Hepatocyte (in vitro differentiated cells): ENCODE measurements around the gene MRPS9. TPM values are rescaled to one million over a fixed set of nuclear protein-coding genes. Genes with fewer than 3 reads are reported as not detected.

Experiments
- DNase-seq: peaks from one replicate; pipeline ENCODE4 v3.0.0-alpha.2; 2016; ENCODE audit warnings: low spot score
- H2AFZ ChIP-seq: fragments of 200-600 bp; sonication (generic); 2 replicates; pipeline ENCODE4 v1.6.0; 2016; ENCODE audit warnings: antibody characterized with exemption, mild to moderate bottlenecking
- H3K27ac ChIP-seq: fragments of 200-600 bp; sonication (generic); 2 replicates; pipeline ENCODE4 v1.5.1; 2016; ENCODE audit warnings: mild to moderate bottlenecking
- H3K27me3 ChIP-seq: fragments of 200-600 bp; sonication (generic); 2 replicates; pipeline ENCODE4 v1.6.1; 2016
- H3K36me3 ChIP-seq: fragments of 200-600 bp; sonication (generic); replicated peaks from 2 replicates; pipeline ENCODE4 v1.5.1; 2016; ENCODE audit warnings: low read depth; ENCODE audit not compliant: insufficient read depth
- H3K4me1 ChIP-seq: fragments of 200-600 bp; sonication (generic); 2 replicates; pipeline ENCODE4 v1.5.1; 2016; ENCODE audit warnings: mild to moderate bottlenecking, moderate library complexity; ENCODE audit not compliant: insufficient read depth
- H3K4me2 ChIP-seq: fragments of 200-600 bp; sonication (generic); 2 replicates; pipeline ENCODE4 v1.6.0; 2016
- H3K4me3 ChIP-seq: fragments of 200-600 bp; sonication (generic); 2 replicates; pipeline ENCODE4 v1.5.1; 2016; ENCODE audit warnings: mild to moderate bottlenecking
- H3K79me2 ChIP-seq: fragments of 200-600 bp; sonication (generic); 2 replicates; pipeline ENCODE4 v1.6.0; 2017; ENCODE audit warnings: mild to moderate bottlenecking
- H3K9me2 ChIP-seq: fragments of 200-600 bp; sonication (generic); replicated peaks from 2 replicates; pipeline ENCODE4 v1.6.0; 2017; ENCODE audit warnings: mild to moderate bottlenecking; ENCODE audit not compliant: insufficient read depth
- H3K9me3 ChIP-seq: fragments of 200-600 bp; sonication (generic); 2 replicates; pipeline ENCODE4 v1.5.1; 2016; ENCODE audit warnings: low read depth, mild to moderate bottlenecking
- H4K20me1 ChIP-seq: fragments of 200-600 bp; sonication (generic); 2 replicates; pipeline ENCODE4 v1.6.0; 2016; ENCODE audit warnings: mild to moderate bottlenecking; ENCODE audit not compliant: insufficient read depth, poor library complexity, severe bottlenecking
- CTCF ChIP-seq: fragments of 200-600 bp; sonication (generic); IDR thresholded peaks from 2 replicates; pipeline ENCODE4 v1.5.1; 2016; ENCODE audit warnings: antibody characterized with exemption, mild to moderate bottlenecking; ENCODE audit not compliant: poor library complexity
- EZH2 ChIP-seq: fragments of 200-600 bp; sonication (generic); IDR thresholded peaks from 2 replicates; pipeline ENCODE4 v1.6.1; 2016; ENCODE audit warnings: antibody characterized with exemption, mild to moderate bottlenecking, borderline replicate concordance
- EZH2phosphoT487 ChIP-seq: fragments of 200-600 bp; sonication (generic); IDR thresholded peaks from one replicate; pipeline ENCODE4 v1.6.1; 2018; ENCODE audit warnings: antibody characterized with exemption, mild to moderate bottlenecking, low read depth, moderate library complexity; ENCODE audit not compliant: unreplicated experiment, severe bottlenecking
- WGBS: methylation state at CpG from one replicate; pipeline ENCODE4 v1.1.6; 2016; ENCODE audit warnings: low lambda C conversion rate; ENCODE audit errors: missing lambda C conversion rate; 5-methylcytosine and 5-hydroxymethylcytosine counted together
- polyA plus RNA-seq: library from polyadenylated mRNA; unstranded; fragments of >200 nt; fragmentation: Nextera tagmentation; extraction: Ambion mirVana; gene quantifications from 2 replicates; pipeline ENCODE4 v1.2.1, GENCODE V29; 2016
- total RNA-seq: library from RNA; depleted of rRNA; stranded (reverse); fragments of >200 nt; gene quantifications from 2 replicates; pipeline ENCODE4 v1.2.3, GENCODE V29; 2014

MRPS9 gene
- total and polyA plus RNA-seq, 2 experiments from 2014 or later: 30.8 to 35.0 TPM

DNA sequence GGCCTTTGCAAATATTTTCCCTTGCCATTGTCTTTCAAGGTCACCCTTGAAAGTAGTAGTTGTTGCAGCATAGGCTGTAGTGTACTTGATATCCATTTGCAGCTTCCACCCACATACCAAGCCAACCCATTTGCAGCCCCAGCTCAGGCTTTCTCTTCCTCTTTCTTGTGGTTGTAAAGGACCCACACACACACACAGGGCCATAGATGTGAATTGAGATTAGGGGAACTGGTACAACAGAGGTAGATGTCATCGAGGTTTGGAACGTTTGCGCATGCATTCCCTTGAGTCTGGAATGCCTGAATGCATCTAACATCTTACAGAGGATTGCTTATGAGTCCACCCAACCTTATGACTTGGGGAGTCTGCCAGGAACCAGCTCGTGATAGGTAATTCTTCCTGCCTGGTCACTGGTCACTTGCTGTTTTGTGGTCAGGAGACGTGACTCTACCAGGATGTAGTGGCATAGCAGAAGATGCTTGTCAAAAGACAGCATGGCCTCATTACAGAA is 91.9 kb downstream of the MRPS9 start:
- Histone ChIP-seq H3K79me2 (no peaks in the 10 kb centered on the region), H3K4me1 (no peaks in the 10 kb centered on the region), H3K9me3 (no peaks in the 10 kb centered on the region), H2AFZ (no peak overlapping the region), H4K20me1 (no peaks in the 10 kb centered on the region), H3K36me3 (no peaks in the 10 kb centered on the region), H3K27ac (no peak overlapping the region), H3K27me3 (no peaks in the 10 kb centered on the region), H3K4me3 (no peak overlapping the region), H3K9me2 (no peaks in the 10 kb centered on the region), H3K4me2 (no peak overlapping the region)
- no peak for TF ChIP-seq CTCF
- TF ChIP-seq EZH2phosphoT487: no peak
- no peak for TF ChIP-seq EZH2
- WGBS: 92% methylated on average over 5 of the region's 5 CpGs
- DNase-seq: no peak

- TF ChIP-seq EZH2phosphoT487: no peak
- TF ChIP-seq CTCF: no peak
- TF ChIP-seq EZH2: no peak
- Histone ChIP-seq H4K20me1 (no peaks in the 10 kb centered on the region), H3K27ac (no peak overlapping the region), H3K4me2 (no peak overlapping the region), H3K79me2 (no peaks in the 10 kb centered on the region), H3K9me2 (no peaks in the 10 kb centered on the region), H3K36me3 (no peaks in the 10 kb centered on the region), H3K4me1 (no peaks in the 10 kb centered on the region), H3K9me3 (no peaks in the 10 kb centered on the region), H3K4me3 (no peak overlapping the region), H2AFZ (no peak overlapping the region), H3K27me3 (no peaks in the 10 kb centered on the region)
- no peak for DNase-seq
Measured at GRCh38 chr2:105130546-105130945, 92.7 kb downstream of the MRPS9 start.

GRCh38 chr2:105134081-105134480 is 96.2 kb downstream of the MRPS9 start:
- no peak overlapping the region for H3K4me3 ChIP-seq
- no peaks in the 10 kb centered on the region for H3K9me3 ChIP-seq
- H3K27ac ChIP-seq: no peak overlapping the region
- H3K36me3 ChIP-seq: no peaks in the 10 kb centered on the region
- H3K79me2 ChIP-seq: no peaks in the 10 kb centered on the region
- no peaks in the 10 kb centered on the region for H3K4me1 ChIP-seq
- no peak for TF ChIP-seq EZH2phosphoT487
- WGBS: 57% methylated on average over 3 of the region's 3 CpGs
- no peak overlapping the region for H3K4me2 ChIP-seq
- H4K20me1 ChIP-seq: no peaks in the 10 kb centered on the region
- H3K9me2 ChIP-seq: no peaks in the 10 kb centered on the region
- no peaks in the 10 kb centered on the region for H3K27me3 ChIP-seq
- H2AFZ ChIP-seq: no peak overlapping the region
- DNase-seq: no peak

DNA sequence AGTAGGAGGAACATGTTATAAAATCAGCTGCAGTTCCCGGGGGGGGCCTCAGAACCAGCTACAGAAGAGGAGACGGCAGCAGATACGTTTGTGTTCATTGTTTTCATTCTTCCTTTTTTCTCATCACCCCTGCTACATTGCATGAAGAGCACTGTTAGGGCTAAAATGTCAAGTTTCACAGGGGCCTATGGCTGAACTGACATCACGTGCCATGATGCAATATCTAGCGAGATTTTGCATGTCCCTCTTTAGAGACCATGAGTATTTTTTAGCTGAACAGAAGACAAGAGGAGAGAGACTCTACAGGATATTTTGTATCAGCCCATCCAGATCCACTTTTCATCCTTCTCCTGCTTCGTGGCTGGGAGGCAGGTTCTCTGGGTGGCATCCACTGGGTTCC is 97.6 kb downstream of the MRPS9 start:
- TF ChIP-seq CTCF: no peak
- no peak for TF ChIP-seq EZH2
- no peak for TF ChIP-seq EZH2phosphoT487
- no peak for DNase-seq
- Histone ChIP-seq H3K4me2 (no peak overlapping the region), H3K36me3 (no peaks in the 10 kb centered on the region), H3K79me2 (no peaks in the 10 kb centered on the region), H3K27me3 (no peaks in the 10 kb centered on the region), H4K20me1 (no peaks in the 10 kb centered on the region), H3K9me3 (no peaks in the 10 kb centered on the region), H3K27ac (no peak overlapping the region), H3K4me1 (no peaks in the 10 kb centered on the region), H2AFZ (no peak overlapping the region), H3K9me2 (no peaks in the 10 kb centered on the region), H3K4me3 (no peak overlapping the region)
- WGBS: 90% methylated on average over 6 of the region's 6 CpGs
